Cardiac fibroblast (primary cell): ENCODE measurements around the gene LARP1B.
"Not testable (repeated sequence)": the region's sequence is repeated elsewhere in the genome, so short reads cannot be mapped to it uniquely, and the experiment has no call there.

Source experiments
- DNase-seq, 2 donors: peaks; one replicate each; pipeline versions ENCODE4 v3.0.0 to v3.0.0-alpha.2; 2010; ENCODE audit warnings: low read depth in 2 of 2
- H3K4me3 ChIP-seq, 2 donors: replicated peaks in 1 of 2; 1 replicate in 1 of 2; 2 replicates in 1 of 2; pipeline ENCODE4 v1.5.1; 2011; ENCODE audit warnings: low read depth in 2 of 2, low read length in 2 of 2, mild to moderate bottlenecking in 2 of 2, moderate library complexity in 1 of 2
- TF ChIP-seq, protein P1 (sequence below): IDR thresholded peaks from one replicate; pipeline ENCODE4 v1.5.1; 2011; ENCODE audit warnings: low read depth, mild to moderate bottlenecking, low read length, inconsistent platforms

Gene LARP1B

DNA sequence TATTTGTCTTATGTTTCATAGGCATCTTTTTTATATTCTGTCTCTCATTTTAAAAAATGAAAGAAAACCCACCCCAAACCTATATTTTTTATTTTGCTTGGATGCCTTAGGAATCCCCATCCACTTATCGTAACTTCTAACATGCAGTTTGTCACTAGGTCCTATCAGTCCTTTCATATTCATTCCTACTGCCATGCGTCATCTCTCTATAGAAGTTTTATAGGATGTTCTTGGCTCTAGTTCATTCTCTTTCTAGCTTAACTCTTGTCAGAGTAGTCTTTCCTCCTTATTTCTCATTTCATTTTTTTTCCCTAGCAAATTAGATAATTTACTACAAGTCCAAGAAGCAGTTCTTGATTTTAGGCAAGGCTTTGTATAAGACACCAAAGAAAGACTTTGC lies 92.7 kb downstream of the LARP1B start:
- peak in 1 of 2 donors; percentile 58 for DNase-seq
- TF ChIP-seq, protein P1, sequence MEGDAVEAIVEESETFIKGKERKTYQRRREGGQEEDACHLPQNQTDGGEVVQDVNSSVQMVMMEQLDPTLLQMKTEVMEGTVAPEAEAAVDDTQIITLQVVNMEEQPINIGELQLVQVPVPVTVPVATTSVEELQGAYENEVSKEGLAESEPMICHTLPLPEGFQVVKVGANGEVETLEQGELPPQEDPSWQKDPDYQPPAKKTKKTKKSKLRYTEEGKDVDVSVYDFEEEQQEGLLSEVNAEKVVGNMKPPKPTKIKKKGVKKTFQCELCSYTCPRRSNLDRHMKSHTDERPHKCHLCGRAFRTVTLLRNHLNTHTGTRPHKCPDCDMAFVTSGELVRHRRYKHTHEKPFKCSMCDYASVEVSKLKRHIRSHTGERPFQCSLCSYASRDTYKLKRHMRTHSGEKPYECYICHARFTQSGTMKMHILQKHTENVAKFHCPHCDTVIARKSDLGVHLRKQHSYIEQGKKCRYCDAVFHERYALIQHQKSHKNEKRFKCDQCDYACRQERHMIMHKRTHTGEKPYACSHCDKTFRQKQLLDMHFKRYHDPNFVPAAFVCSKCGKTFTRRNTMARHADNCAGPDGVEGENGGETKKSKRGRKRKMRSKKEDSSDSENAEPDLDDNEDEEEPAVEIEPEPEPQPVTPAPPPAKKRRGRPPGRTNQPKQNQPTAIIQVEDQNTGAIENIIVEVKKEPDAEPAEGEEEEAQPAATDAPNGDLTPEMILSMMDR: no peak
- H3K4me3 ChIP-seq: no peak overlapping the region

DNA sequence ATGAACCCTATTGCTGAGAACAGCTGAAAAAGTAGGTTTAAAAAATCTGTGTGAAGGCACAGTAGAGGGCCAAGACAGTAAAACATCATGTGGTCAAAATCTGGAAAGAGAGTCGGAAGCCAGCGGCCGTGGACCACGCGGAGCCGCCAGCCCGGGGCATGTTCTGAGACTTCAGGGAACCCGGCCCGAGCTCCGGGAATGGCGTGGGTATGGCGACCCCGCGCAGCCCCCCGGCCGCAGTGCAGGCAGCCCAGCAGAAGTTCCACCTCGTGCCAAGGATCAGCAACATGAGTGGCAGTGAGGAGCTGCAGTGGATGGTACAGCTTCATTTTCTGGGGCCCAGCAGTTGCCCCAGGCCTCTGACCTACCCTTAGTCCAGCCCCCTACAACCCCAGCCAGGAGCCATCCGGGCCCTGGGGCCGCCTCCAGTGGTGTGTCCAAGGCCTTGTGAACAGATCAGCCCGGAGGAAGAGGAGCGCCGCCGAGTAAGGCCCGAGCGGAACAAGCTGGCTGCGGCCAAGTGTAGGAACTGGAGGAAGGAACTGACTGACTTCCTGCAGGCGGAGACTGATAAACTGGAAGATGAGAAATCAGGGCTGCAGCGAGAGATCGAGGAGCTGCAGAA lies 94.2 kb downstream of the LARP1B start:
- H3K4me3 ChIP-seq: no peak overlapping the region
- no peak for DNase-seq
- TF ChIP-seq, protein P1: no peak

DNA sequence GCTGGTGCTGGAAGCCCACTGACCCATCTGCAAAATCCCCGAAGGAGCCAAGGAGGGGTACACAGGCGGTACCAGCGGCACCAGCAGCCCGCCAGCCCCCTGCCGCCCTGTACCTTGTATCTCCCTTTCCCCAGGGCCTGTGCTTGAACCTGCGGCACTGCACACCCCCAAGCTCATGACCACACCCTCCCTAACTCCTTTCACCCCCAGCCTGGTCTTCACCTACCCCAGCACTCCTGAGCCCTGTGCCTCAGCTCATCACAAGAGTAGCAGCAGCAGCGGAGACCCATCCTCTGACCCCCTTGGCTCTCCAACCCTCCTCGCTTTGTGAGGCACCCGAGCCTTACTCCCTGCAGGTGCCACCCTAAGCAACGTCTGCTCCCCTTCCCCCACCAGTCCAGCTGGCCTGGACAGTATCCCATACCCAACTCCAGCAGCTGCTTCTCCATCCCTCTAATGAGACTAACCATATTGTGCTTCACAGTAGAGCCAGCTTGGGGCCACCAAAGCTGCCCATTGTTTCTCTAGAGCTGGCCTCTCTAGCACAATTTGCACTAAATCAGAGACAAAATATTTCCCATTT lies 94.9 kb downstream of the LARP1B start:
- H3K4me3 ChIP-seq: no peak overlapping the region
- no peak for DNase-seq
- TF ChIP-seq, protein P1: no peak

DNA sequence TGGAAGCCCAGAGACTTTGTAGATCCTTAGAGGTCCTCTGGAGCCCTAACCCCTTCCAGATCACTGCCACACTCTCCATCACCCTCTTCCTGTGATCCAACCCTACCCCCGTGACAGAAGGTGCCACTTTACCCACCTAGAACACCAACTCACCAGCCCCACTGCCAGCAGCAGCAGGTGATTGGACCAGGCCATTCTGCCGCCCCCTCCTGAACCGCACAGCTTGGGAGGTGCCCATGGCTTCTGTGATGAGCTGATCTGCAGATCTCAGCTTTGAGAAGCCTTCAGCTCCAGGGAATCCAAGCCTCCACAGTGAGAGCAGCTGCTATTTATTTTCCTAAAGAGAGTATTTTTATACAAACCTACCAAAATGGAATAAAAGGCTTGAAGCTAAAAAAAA lies 95.4 kb downstream of the LARP1B start:
- H3K4me3 ChIP-seq, DNase-seq: not testable (repeated sequence)

DNA sequence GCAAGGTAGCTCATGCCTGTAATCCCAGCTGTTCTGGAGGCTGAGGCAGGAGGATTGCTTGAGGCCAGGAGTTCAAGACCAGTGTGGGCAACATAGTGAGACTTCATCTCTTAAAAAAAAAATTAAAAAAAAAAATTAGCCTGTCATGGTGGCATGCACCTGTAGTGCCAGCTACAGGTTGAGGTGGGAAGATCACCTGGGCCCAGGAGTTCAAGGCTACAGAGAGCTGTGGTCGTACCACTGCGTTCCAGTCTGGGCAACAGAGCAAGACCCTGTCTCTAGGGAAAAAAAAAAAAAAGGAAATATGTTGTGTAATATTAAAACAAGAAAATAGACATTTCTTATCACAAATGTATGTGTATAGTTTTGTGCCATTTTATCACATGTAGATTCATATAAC lies 97.8 kb downstream of the LARP1B start:
- DNase-seq: no peak
- H3K4me3 ChIP-seq: no peak overlapping the region
- TF ChIP-seq, protein P1: no peak

DNA sequence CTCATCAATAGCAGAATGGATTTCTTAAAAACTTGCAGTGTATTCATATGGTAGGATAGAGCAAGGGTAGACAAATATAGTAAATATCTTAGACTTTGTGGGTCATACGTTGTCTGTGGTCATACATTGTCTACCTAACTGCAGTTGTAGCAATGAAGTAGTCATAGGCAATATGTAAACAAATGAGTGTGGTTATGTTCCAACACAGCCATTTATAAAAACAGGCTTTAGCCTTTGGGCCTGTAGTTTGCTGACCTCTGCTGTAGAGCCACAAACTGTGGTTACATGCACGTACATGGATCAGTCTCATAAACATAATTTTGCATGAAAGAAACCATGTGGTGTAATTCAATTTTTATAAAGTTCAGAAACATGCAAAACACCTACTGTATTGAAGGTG lies 98.9 kb downstream of the LARP1B start:
- no peak overlapping the region for H3K4me3 ChIP-seq
- DNase-seq: peak; percentile 19 to 75
- TF ChIP-seq, protein P1: no peak

DNA sequence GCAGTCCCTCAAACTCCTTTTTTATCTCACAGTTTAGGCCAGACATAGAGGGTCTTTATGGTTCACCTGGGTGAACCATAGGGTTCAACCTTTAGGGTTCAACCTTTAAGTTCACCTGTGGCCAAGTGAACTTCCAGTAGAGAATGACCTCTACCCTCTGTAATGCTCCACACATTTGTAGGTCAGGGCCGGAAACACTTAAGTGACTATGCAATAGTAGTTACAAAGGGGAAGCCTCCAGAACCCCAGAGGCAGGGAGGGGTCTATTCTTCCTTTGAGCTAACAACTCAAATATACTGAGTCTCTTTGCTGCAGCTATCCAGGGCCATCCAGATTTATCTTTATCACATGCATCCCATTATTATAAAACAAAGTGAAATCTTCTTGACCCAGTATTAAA lies 100.0 kb downstream of the LARP1B start:
- TF ChIP-seq, protein P1: no peak
- no peak overlapping the region for H3K4me3 ChIP-seq
- no peak for DNase-seq
